Sigmoid colon (tissue), 4 donors: ENCODE data around the gene SLC2A6.

ENCODE experiments used
- EP300 ChIP-seq, 4 donors: sonication (generic); formaldehyde crosslinking; IDR thresholded peaks; one replicate each; pipeline ENCODE4 v1.6.1; 2017; ENCODE audit warnings: antibody characterized with exemption in 4 of 4
- POLR2A ChIP-seq, 2 donors: fragments of 450-650 bp; IDR thresholded peaks; one replicate each; pipeline ENCODE4 v1.6.1; 2016; ENCODE audit warnings: antibody characterized with exemption in 2 of 2, mild to moderate bottlenecking in 2 of 2, moderate library complexity in 2 of 2
- TF ChIP-seq, protein P1 (sequence below), 4 experiments: fragments of 450-650 bp in 3 of 4; fragments of 200-600 bp in 1 of 4; IDR thresholded peaks; one replicate each; pipeline ENCODE4 v1.5.1; 2016 to 2019; ENCODE audit warnings: antibody characterized with exemption in 4 of 4, mild to moderate bottlenecking in 3 of 4, moderate library complexity in 2 of 4

DNA sequence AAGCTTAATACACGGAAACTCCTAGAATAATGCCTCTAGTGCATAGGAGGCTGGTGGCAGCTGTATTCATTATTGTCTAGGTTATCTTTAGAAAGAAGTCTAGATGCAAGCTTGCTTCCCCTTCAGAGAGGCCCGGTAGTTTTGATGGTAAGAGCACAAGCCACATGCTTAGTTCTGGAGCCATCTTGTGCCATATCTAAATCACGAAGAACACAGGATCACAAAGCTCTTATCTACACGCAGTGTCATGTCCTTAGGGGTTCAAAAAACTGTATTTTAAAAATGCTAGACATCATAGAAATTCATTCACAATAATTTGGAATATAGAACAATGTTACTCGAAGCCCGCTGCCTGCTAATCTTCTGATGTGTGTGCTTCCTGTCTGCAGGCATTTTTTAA is 12.9 kb downstream of the SLC2A6 start:
- TF ChIP-seq POLR2A (IDR thresholded peaks at IDR 0.05) (no peak), EP300 (IDR thresholded peaks at IDR 0.05) (no peak)
- TF ChIP-seq, protein P1, sequence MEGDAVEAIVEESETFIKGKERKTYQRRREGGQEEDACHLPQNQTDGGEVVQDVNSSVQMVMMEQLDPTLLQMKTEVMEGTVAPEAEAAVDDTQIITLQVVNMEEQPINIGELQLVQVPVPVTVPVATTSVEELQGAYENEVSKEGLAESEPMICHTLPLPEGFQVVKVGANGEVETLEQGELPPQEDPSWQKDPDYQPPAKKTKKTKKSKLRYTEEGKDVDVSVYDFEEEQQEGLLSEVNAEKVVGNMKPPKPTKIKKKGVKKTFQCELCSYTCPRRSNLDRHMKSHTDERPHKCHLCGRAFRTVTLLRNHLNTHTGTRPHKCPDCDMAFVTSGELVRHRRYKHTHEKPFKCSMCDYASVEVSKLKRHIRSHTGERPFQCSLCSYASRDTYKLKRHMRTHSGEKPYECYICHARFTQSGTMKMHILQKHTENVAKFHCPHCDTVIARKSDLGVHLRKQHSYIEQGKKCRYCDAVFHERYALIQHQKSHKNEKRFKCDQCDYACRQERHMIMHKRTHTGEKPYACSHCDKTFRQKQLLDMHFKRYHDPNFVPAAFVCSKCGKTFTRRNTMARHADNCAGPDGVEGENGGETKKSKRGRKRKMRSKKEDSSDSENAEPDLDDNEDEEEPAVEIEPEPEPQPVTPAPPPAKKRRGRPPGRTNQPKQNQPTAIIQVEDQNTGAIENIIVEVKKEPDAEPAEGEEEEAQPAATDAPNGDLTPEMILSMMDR (IDR thresholded peaks at IDR 0.05) = no peak
